AG09309 (cell line): Measurements from ENCODE around the gene NTM.

ENCODE experiments used
- DNase-seq: peaks from one replicate; pipeline ENCODE4 v3.0.0-alpha.2; 2010; ENCODE audit warnings: low read depth
- H3K4me3 ChIP-seq: 2 replicates; pipeline ENCODE4 v1.5.1; 2011; ENCODE audit warnings: mild to moderate bottlenecking, low read depth, low read length, moderate library complexity; ENCODE audit not compliant: control insufficient read depth
- CTCF ChIP-seq: IDR thresholded peaks from 2 replicates; pipeline ENCODE4 v1.5.1; 2011; ENCODE audit warnings: mild to moderate bottlenecking, low read depth, low read length, inconsistent platforms; ENCODE audit not compliant: insufficient read depth, control insufficient read depth; ENCODE audit errors: missing control alignments

The NTM gene

GRCh38 chr11:131370090-131370751 is at the start of gene NTM:
TSS of gene NTM (plus strand) at chr11:131370615.
- peak; percentile 35 for DNase-seq
- TF ChIP-seq CTCF, result no peak
- no peak within 1 kb of the TSS for H3K4me3 ChIP-seq

- H3K4me3 ChIP-seq, result no peak overlapping the region
- no peak for TF ChIP-seq CTCF
- DNase-seq, result no peak
Measured at GRCh38 chr11:131324921-131325570, 45.4 kb upstream of the NTM start.

GRCh38 chr11:131326829-131327228 is 43.6 kb upstream of the NTM start:
- no peak overlapping the region for H3K4me3 ChIP-seq
- no peak for TF ChIP-seq CTCF
- no peak for DNase-seq

- DNase-seq, result no peak
- no peak for TF ChIP-seq CTCF
Measured at GRCh38 chr11:131327421-131327820, 43.0 kb upstream of the NTM start.

GRCh38 chr11:131328843-131329242 is 41.6 kb upstream of the NTM start:
- no peak for TF ChIP-seq CTCF
- no peak overlapping the region for H3K4me3 ChIP-seq
- DNase-seq, result no peak

More at GRCh38 chr11:131327421-131327820, 43.0 kb upstream of the NTM start:
- no peak overlapping the region for H3K4me3 ChIP-seq

GRCh38 chr11:131331010-131331409 is 39.4 kb upstream of the NTM start:
- no peak for TF ChIP-seq CTCF
- DNase-seq, result no peak
- H3K4me3 ChIP-seq, result no peak overlapping the region
